Measurements from ENCODE around the gene CD151. TPM values are rescaled to one million over a fixed set of nuclear protein-coding genes. Genes with fewer than 3 reads are reported as not detected.

The CD151 gene
- total RNA-seq, 4 donors from 2014 or later, result 307 to 1,070 (median 520) TPM

DNA sequence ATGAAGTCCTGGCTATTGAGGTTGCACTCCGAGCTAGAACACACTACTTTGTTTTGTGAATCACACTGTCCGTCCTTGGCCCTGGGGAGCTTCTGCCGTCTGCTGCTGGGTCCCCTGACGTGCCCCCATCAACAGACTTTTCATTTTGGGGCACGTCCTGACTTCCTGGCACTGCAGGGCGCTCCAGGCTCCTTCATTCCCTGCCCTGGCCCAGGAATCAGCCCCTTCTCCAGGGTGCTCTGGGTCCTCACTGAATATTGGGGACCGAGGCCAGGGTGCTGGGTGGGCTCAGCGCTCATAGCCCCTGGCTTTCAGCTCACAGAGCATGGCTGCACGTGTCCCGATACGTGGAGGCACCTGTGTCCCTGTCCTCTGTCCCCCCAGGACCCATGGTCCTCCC is 32.1 kb downstream of the CD151 start:
- TF ChIP-seq, protein P1, sequence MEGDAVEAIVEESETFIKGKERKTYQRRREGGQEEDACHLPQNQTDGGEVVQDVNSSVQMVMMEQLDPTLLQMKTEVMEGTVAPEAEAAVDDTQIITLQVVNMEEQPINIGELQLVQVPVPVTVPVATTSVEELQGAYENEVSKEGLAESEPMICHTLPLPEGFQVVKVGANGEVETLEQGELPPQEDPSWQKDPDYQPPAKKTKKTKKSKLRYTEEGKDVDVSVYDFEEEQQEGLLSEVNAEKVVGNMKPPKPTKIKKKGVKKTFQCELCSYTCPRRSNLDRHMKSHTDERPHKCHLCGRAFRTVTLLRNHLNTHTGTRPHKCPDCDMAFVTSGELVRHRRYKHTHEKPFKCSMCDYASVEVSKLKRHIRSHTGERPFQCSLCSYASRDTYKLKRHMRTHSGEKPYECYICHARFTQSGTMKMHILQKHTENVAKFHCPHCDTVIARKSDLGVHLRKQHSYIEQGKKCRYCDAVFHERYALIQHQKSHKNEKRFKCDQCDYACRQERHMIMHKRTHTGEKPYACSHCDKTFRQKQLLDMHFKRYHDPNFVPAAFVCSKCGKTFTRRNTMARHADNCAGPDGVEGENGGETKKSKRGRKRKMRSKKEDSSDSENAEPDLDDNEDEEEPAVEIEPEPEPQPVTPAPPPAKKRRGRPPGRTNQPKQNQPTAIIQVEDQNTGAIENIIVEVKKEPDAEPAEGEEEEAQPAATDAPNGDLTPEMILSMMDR (IDR thresholded peaks at IDR 0.05; ENCODE audit: low read depth), result no peak

DNA sequence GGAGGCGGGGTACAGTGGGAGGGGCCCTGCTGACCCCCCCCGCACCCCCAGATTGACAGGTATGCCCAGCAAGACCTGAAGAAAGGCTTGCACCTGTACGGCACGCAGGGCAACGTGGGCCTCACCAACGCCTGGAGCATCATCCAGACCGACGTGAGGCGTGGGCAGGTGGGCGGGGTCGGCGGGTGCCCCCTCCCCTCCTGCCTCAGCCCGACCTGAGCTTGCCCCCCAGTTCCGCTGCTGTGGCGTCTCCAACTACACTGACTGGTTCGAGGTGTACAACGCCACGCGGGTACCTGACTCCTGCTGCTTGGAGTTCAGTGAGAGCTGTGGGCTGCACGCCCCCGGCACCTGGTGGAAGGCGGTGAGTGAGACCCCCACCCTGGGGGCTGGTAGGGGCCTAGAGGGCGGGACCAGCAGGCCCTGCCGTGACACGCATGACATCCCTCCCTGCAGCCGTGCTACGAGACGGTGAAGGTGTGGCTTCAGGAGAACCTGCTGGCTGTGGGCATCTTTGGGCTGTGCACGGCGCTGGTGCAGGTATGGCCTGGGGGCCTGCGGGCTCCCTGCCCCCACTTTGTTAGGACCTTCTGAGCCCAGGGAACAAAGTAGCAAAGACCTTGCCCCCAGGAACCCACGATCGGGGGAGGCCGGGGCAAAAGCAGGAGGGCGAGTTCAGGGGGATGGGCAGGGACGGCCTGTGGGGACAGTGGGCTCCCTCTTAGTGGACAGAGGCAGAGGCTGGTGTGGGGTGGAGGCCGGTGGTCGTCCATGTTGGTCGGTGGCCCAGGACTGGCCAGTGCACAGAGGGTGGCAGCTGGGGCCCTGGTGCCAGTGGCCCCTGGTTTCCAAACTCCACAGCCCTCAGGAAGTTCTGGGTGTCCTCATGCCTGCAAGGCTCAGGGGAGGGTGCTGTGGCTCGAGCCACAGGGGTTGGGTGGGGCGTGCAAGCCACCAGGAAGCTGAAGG is 33.0 kb downstream of the CD151 start:
- TF ChIP-seq, protein P1 (IDR thresholded peaks at IDR 0.05; ENCODE audit: low read depth), result no peak

DNA sequence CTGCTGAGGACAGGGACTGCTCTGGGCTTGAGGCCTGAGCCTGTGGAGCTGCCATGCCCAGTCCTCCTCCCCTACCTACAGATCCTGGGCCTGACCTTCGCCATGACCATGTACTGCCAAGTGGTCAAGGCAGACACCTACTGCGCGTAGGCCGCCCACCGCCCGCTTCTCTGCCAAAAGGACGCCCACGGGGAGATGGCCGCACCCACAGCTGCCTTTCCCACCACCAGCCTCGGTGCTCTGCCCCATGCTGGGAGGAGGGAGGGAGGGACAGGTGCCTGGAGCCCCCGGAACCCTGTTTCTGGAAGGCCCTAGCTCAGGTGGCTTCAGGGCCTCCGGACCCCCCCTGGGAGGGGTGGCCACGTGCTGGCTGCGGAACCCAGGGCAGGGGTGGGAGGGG is 33.7 kb downstream of the CD151 start:
- TF ChIP-seq, protein P1 (IDR thresholded peaks at IDR 0.05; ENCODE audit: low read depth), result no peak

DNA sequence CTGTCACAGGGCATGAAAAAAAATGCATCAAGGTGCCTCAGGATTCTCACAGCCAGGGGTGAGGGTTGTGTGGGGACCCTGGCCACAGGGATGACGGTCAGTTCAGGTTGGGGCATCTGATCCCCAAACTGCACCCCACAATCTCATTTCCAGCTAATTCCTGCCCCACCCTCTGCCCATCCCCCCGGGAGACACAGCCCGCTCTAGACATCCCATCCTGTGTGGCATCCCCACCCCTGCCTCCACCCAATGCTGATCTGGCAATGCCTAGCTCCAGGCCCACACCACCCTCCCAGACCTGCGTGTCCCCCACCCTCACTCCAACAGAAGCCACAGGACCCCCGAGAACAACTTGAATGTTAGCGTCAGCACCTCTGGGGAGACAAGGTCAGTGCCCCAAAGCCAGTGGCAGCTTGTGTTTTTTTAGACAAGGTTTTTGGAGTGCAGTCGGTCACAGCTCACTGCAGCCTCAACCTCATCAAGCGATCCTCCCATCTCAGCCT is 35.2 kb downstream of the CD151 start:
- TF ChIP-seq, protein P1 (IDR thresholded peaks at IDR 0.05; ENCODE audit: low read depth), result no peak

DNA sequence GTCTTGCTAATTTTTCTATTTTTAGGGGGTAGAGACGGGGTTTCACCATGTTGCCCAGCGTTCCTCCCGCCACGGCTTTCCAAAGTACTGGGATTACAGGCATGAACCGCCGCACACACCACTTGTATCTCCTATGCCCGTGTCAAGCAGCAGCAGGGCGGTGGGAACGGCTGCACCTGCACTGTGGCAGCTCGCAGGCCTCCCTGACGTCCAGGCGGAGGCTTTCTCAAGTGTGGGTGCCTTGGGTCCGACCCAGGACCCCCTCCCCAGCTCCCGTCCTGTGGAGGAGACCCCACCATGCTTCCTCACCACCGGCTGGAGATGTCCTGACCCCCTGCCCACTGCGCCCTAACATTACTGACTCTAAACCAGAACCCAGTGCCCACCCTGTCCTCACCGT is 35.6 kb downstream of the CD151 start:
- TF ChIP-seq, protein P1 (IDR thresholded peaks at IDR 0.05; ENCODE audit: low read depth), result no peak

DNA sequence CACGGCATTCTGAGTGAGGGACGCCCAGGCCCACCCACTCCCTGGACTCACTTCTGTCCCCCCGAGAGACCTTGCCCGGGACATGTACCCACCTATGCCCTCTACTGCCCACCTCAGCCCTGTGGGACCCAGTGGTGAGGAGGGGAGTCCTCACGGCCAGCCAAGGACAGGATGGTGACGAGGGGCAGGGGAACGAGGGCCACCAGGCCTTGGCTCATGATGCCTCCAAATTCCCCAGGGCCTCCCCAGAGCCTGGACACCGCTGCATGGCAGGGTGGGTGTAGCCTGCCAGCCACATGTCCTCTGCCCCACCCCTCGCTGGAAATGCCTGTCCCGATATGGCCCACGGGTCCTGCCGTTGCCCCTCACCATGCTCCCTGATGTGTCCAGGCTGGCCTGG is 36.0 kb downstream of the CD151 start:
- TF ChIP-seq, protein P1 (IDR thresholded peaks at IDR 0.05; ENCODE audit: low read depth), result no peak

DNA sequence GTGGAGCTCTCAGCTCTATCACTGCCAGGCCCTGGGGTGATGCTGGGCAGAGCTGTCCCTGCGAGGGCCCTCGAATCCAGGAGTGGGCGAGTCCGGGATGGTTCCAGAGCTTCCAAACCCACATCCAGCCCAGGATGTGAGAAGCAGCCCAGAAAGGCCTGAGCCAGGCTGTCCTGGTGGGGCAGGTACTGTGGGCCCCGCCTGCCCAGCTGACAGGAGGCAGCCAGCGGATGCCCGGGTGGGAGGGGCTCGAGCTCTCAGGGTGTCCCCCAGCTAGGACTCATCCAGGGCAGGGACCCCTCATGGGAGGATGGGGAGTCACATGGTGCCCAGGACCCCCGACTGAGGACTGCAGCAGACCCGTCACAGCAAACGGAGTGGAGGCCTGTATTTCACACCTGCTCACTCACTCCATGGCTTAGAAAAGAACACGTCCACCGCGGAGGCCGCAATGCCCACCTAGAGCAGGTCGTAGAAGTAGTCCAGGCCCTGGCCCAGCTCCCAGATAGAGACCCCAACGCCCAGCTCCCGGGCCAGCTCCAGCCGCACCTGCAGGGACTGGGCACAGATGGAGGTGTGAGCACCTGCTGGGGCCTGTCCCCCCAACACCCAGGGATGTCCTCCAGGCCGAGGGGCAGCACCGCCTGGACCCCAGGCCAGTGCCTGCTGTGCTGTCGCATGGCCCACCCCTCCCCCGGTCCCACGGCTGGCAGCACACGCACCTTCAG is 36.8 kb downstream of the CD151 start:
- TF ChIP-seq, protein P1 (IDR thresholded peaks at IDR 0.05; ENCODE audit: low read depth), result no peak

Measured in subcutaneous adipose tissue (tissue), 4 donors.